ENCODE data around the gene VIT. TPM values are rescaled to one million over a fixed set of nuclear protein-coding genes. Genes with fewer than 3 reads are reported as not detected.

VIT gene
- total RNA-seq, 1 donor from 2014 or later = not detected

- no peak overlapping the region for H3K4me3 ChIP-seq (ENCODE audit: low read depth, low read length)
- no peaks in the 10 kb centered on the region for H3K27me3 ChIP-seq (ENCODE audit: control insufficient read depth, insufficient read depth, low read length)
- TF ChIP-seq, protein P1, sequence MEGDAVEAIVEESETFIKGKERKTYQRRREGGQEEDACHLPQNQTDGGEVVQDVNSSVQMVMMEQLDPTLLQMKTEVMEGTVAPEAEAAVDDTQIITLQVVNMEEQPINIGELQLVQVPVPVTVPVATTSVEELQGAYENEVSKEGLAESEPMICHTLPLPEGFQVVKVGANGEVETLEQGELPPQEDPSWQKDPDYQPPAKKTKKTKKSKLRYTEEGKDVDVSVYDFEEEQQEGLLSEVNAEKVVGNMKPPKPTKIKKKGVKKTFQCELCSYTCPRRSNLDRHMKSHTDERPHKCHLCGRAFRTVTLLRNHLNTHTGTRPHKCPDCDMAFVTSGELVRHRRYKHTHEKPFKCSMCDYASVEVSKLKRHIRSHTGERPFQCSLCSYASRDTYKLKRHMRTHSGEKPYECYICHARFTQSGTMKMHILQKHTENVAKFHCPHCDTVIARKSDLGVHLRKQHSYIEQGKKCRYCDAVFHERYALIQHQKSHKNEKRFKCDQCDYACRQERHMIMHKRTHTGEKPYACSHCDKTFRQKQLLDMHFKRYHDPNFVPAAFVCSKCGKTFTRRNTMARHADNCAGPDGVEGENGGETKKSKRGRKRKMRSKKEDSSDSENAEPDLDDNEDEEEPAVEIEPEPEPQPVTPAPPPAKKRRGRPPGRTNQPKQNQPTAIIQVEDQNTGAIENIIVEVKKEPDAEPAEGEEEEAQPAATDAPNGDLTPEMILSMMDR (IDR thresholded peaks at IDR 0.05; ENCODE audit: insufficient read depth, low read length, poor library complexity, severe bottlenecking) = no peak
- no peaks in the 10 kb centered on the region for H3K36me3 ChIP-seq (ENCODE audit: control insufficient read depth, insufficient read depth, low read length)
- no peak for DNase-seq (ENCODE audit: low read depth)
Measured at GRCh38 chr2:36693825-36694224, 2.7 kb upstream of the VIT start.

GRCh38 chr2:36695746-36696415, 626 bp upstream of the VIT start:
- Histone ChIP-seq H3K27me3 (ENCODE audit: control insufficient read depth, insufficient read depth, low read length) (no peaks in the 10 kb centered on the region), H3K36me3 (ENCODE audit: control insufficient read depth, insufficient read depth, low read length) (no peaks in the 10 kb centered on the region), H3K4me3 (ENCODE audit: low read depth, low read length) (no peak overlapping the region)
- no peak for DNase-seq (ENCODE audit: low read depth)
- TF ChIP-seq, protein P1 (IDR thresholded peaks at IDR 0.05; ENCODE audit: insufficient read depth, low read length, poor library complexity, severe bottlenecking) = no peak

GRCh38 chr2:36697424-36698066, 1.0 kb downstream of the VIT start:
- TF ChIP-seq, protein P1 (IDR thresholded peaks at IDR 0.05; ENCODE audit: insufficient read depth, low read length, poor library complexity, severe bottlenecking) = no peak
- H3K36me3 ChIP-seq (ENCODE audit: control insufficient read depth, insufficient read depth, low read length) = no peaks in the 10 kb centered on the region
- H3K4me3 ChIP-seq (ENCODE audit: low read depth, low read length) = no peak overlapping the region
- no peaks in the 10 kb centered on the region for H3K27me3 ChIP-seq (ENCODE audit: control insufficient read depth, insufficient read depth, low read length)
- DNase-seq (ENCODE audit: low read depth) = no peak

DNA sequence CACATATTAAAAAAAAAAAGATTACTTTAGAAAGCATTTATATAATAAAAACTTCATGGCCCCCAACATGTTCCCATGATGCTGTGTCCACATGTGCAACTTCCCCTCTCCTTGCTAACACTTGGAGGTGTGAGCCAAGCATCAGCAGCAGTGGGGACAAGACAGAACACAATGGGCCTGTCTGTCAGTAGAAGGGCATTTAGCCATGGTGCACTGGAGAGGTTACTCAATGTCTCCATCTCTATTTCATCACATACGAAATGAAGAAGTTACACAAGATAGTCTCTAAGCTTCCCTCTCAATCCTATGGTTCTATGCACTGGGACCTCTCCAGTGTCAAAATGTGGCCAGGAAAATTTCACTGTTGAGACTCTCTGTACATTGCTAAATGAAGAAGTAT, 2.5 kb downstream of the VIT start:
- DNase-seq (ENCODE audit: low read depth) = no peak
- no peak overlapping the region for H3K4me3 ChIP-seq (ENCODE audit: low read depth, low read length)
- TF ChIP-seq, protein P1 (IDR thresholded peaks at IDR 0.05; ENCODE audit: insufficient read depth, low read length, poor library complexity, severe bottlenecking) = no peak
- no peaks in the 10 kb centered on the region for H3K27me3 ChIP-seq (ENCODE audit: control insufficient read depth, insufficient read depth, low read length)
- H3K36me3 ChIP-seq (ENCODE audit: control insufficient read depth, insufficient read depth, low read length) = no peaks in the 10 kb centered on the region

DNA sequence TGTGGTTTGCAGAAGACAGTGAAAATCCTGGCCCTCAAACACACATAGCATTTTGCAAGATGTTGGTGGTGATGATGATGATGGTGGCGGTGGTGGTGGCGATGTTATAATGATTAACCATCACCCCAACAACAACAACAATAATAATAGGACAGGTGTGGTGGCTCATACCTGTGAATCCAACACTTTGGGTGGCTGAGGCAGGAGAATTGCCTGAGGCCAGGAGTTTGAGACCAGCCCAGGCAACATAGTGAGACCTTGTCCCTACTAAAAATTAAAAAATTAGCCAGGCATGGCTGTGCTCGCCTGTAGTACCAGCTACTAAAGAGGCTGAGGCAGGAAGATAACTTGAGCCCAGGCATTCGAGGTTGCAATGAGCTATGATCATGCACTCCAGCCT, 3.8 kb downstream of the VIT start:
- Histone ChIP-seq H3K36me3 (ENCODE audit: control insufficient read depth, insufficient read depth, low read length) (no peaks in the 10 kb centered on the region), H3K27me3 (ENCODE audit: control insufficient read depth, insufficient read depth, low read length) (no peaks in the 10 kb centered on the region), H3K4me3 (ENCODE audit: low read depth, low read length) (no peak overlapping the region)
- DNase-seq (ENCODE audit: low read depth) = no peak
- TF ChIP-seq, protein P1 (IDR thresholded peaks at IDR 0.05; ENCODE audit: insufficient read depth, low read length, poor library complexity, severe bottlenecking) = no peak

Measured in kidney epithelial cell (primary cell).